Measurements from ENCODE around the gene SPINDOC. TPM values are rescaled to one million over a fixed set of nuclear protein-coding genes. Genes with fewer than 3 reads are reported as not detected.
"Not testable (repeated sequence)": the region's sequence is repeated elsewhere in the genome, so short reads cannot be mapped to it uniquely, and the experiment has no call there.

Gene SPINDOC
- total RNA-seq, 1 donor from 2014 or later, result 50.9 TPM

- H3K4me3 ChIP-seq (ENCODE audit: low read depth, low read length), result no peak overlapping the region
- no peak for TF ChIP-seq CTCF (conservative IDR thresholded peaks at IDR 0.05; ENCODE audit: low read depth, low read length)
- DNase-seq (ENCODE audit: low read depth), result no peak
These were observed 7.3 kb upstream of the SPINDOC start for GRCh38 chr11:63805844-63806415.

GRCh38 chr11:63810383-63810782 is 2.9 kb upstream of the SPINDOC start:
- not testable (repeated sequence) for H3K4me3 ChIP-seq (ENCODE audit: low read depth, low read length); DNase-seq (ENCODE audit: low read depth)

GRCh38 chr11:63811522-63811921 is 1.7 kb upstream of the SPINDOC start:
- H3K4me3 ChIP-seq (ENCODE audit: low read depth, low read length), result no peak overlapping the region
- no peak for DNase-seq (ENCODE audit: low read depth)
- no peak for TF ChIP-seq CTCF (conservative IDR thresholded peaks at IDR 0.05; ENCODE audit: low read depth, low read length)

GRCh38 chr11:63813563-63814382 is 517 bp downstream of the SPINDOC start:
- no peak for DNase-seq (ENCODE audit: low read depth)
- no peak for TF ChIP-seq CTCF (conservative IDR thresholded peaks at IDR 0.05; ENCODE audit: low read depth, low read length)

GRCh38 chr11:63814383-63814736 is 1.1 kb downstream of the SPINDOC start:
- TF ChIP-seq CTCF (conservative IDR thresholded peaks at IDR 0.05; ENCODE audit: low read depth, low read length), result no peak
- peak overlapping the region; percentile 98 for H3K4me3 ChIP-seq (ENCODE audit: low read depth, low read length)
- DNase-seq (ENCODE audit: low read depth), result no peak

More at GRCh38 chr11:63813563-63814382, 517 bp downstream of the SPINDOC start:
- H3K4me3 ChIP-seq (ENCODE audit: low read depth, low read length), result peak overlapping the region; percentile 98

GRCh38 chr11:63816166-63816565 is 2.9 kb downstream of the SPINDOC start:
- no peak for TF ChIP-seq CTCF (conservative IDR thresholded peaks at IDR 0.05; ENCODE audit: low read depth, low read length)
- DNase-seq (ENCODE audit: low read depth), result no peak
- H3K4me3 ChIP-seq (ENCODE audit: low read depth, low read length), result no peak overlapping the region

- H3K4me3 ChIP-seq (ENCODE audit: low read depth, low read length), result no peak overlapping the region
- no peak for DNase-seq (ENCODE audit: low read depth)
- no peak for TF ChIP-seq CTCF (conservative IDR thresholded peaks at IDR 0.05; ENCODE audit: low read depth, low read length)
These were observed 3.5 kb downstream of the SPINDOC start for GRCh38 chr11:63816732-63817131.
